ENCODE results near the gene REG1B.

REG1B gene

GRCh38 chr2:79087785-79088364 is at the start of gene REG1B:
REG1B (minus strand) TSS chr2:79087993; CDS start chr2:79087612, 381 bp downstream.
- no peak for DNase-seq

GRCh38 chr2:79131687-79132086 is 43.9 kb upstream of the REG1B start:
- peak; percentile 21 for DNase-seq

- no peak for DNase-seq
Observed at GRCh38 chr2:79129804-79130203, 42.0 kb upstream of the REG1B start.

- no peak for DNase-seq
Observed at GRCh38 chr2:79129260-79129659, 41.5 kb upstream of the REG1B start.

GRCh38 chr2:79128406-79128805 is 40.6 kb upstream of the REG1B start:
- DNase-seq = no peak

GRCh38 chr2:79125721-79125985 is 37.9 kb upstream of the REG1B start:
- no peak for DNase-seq

- DNase-seq = no peak
Observed at GRCh38 chr2:79124907-79125720, 37.3 kb upstream of the REG1B start.

GRCh38 chr2:79122676-79123075 is 34.9 kb upstream of the REG1B start:
- no peak for DNase-seq

- DNase-seq = no peak
Observed at GRCh38 chr2:79120194-79120713, 32.5 kb upstream of the REG1B start, which contains the start of gene REG1A. REG1A (plus strand) TSS chr2:79120488; CDS start chr2:79120862, 374 bp downstream.

- DNase-seq = no peak
Observed at GRCh38 chr2:79116997-79117928, 29.5 kb upstream of the REG1B start.

- no peak for DNase-seq
Observed at GRCh38 chr2:79114797-79115494, 27.2 kb upstream of the REG1B start.

GRCh38 chr2:79112269-79112668 is 24.5 kb upstream of the REG1B start:
- no peak for DNase-seq

GRCh38 chr2:79105259-79105658 is 17.5 kb upstream of the REG1B start:
- DNase-seq = no peak

- no peak for DNase-seq
Observed at GRCh38 chr2:79103214-79103613, 15.4 kb upstream of the REG1B start.

GRCh38 chr2:79101024-79101423 is 13.2 kb upstream of the REG1B start:
- DNase-seq = no peak

GRCh38 chr2:79100285-79100684 is 12.5 kb upstream of the REG1B start:
- no peak for DNase-seq

- DNase-seq = no peak
Observed at GRCh38 chr2:79099140-79099686, 11.4 kb upstream of the REG1B start.

GRCh38 chr2:79097843-79098242 is 10.1 kb upstream of the REG1B start:
- DNase-seq = no peak

GRCh38 chr2:79090693-79091092 is 2.9 kb upstream of the REG1B start:
- no peak for DNase-seq

- no peak for DNase-seq
Observed at GRCh38 chr2:79086255-79086654, 1.5 kb downstream of the REG1B start.

- DNase-seq = no peak
Observed at GRCh38 chr2:79085382-79085781, 2.4 kb downstream of the REG1B start.

- no peak for DNase-seq
Observed at GRCh38 chr2:79084495-79085135, 3.2 kb downstream of the REG1B start.
